ENCODE measurements around the gene LAYN.

DNA sequence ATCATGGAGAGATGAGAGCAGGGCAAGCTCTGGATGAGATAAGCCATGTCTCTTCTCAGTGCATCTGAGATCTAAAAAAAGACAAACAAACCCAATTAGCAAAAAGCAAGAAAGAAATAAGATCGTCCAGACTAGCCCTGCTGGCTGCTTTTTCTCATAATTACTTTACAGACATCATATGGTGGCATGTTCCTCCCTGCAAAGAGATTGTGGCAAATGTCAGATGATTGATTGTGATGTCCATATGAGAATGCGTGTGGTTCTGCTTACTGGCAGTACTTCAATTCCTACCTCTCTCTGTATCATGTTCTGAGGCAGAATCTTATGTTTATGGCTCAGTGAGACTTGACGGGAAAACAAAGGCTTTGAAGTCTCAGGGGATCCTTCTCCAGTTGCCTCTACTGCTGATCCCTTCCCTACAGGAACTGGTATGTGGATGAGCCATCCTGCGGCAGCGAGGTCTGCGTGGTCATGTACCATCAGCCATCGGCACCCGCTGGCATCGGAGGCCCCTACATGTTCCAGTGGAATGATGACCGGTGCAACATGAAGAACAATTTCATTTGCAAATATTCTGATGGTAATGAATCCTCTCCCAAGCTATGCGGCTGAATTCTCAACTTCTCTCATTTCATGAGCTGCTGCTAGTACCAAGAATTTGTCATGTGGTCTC, 8.8 kb downstream of the LAYN start:
- no peak for TF ChIP-seq EZH2 (IDR thresholded peaks at IDR 0.05; ENCODE audit: borderline replicate concordance, low read depth, low read length, severe bottlenecking)
- TF ChIP-seq POLR2A (IDR thresholded peaks at IDR 0.05; ENCODE audit: low read depth, low read length) = no peak
- no peak for TF ChIP-seq POLR2AphosphoS5 (IDR thresholded peaks at IDR 0.05; ENCODE audit: insufficient read depth, low read depth, low read length)
